K562 (cell line): Measurements from ENCODE around the gene MAN1A1. TPM values are rescaled to one million over a fixed set of nuclear protein-coding genes. Genes with fewer than 3 reads are reported as not detected.

Experiments used
- CTBP1 ChIP-seq: fragments of 450-650 bp; IDR thresholded peaks from 2 replicates; pipeline ENCODE4 v1.6.1; 2016; ENCODE audit warnings: borderline replicate concordance
- DPF2 ChIP-seq: fragments of 450-650 bp; IDR thresholded peaks from 2 replicates; pipeline ENCODE4 v1.6.1; 2016
- ETS2 ChIP-seq: IDR thresholded peaks from 2 replicates; pipeline ENCODE4 v1.6.1; 2016; ENCODE audit warnings: borderline replicate concordance, missing genetic modification characterization, mild to moderate bottlenecking, moderate library complexity, missing compliant biosample characterization; ENCODE audit not compliant: poor library complexity, severe bottlenecking
- IRF2 ChIP-seq: sonication (generic); formaldehyde crosslinking; IDR thresholded peaks from 2 replicates; pipeline ENCODE4 v1.8.1; 2022; ENCODE audit warnings: mild to moderate bottlenecking, missing genetic modification reagents
- KLF13 ChIP-seq: fragments of 450-650 bp; IDR thresholded peaks from 2 replicates; pipeline ENCODE4 v1.6.1; 2016; ENCODE audit warnings: missing genetic modification characterization, low read depth, mild to moderate bottlenecking, missing compliant biosample characterization, moderate library complexity, borderline replicate concordance
- NCOA2 ChIP-seq, 2 experiments: fragments of 450-650 bp; IDR thresholded peaks; 2 replicates each; pipeline ENCODE4 v1.6.1; 2018; ENCODE audit warnings: mild to moderate bottlenecking in 2 of 2, moderate library complexity in 1 of 2; ENCODE audit not compliant: partially characterized antibody in 2 of 2
- NFATC3 ChIP-seq: fragments of 450-650 bp; IDR thresholded peaks from 2 replicates; pipeline ENCODE4 v1.6.1; 2017; ENCODE audit warnings: mild to moderate bottlenecking
- NFE2 ChIP-seq: IDR thresholded peaks from 2 replicates; pipeline ENCODE4 v1.6.1; 2014; ENCODE audit warnings: antibody characterized with exemption, low read depth
- PHB ChIP-seq: fragments of 250-450 bp; sonication (Bioruptor Pico); IDR thresholded peaks from 2 replicates; pipeline ENCODE4 v1.5.0; 2021
- STAG1 ChIP-seq: sonication (generic); formaldehyde crosslinking; IDR thresholded peaks from 2 replicates; pipeline ENCODE4 v1.5.0; 2020; ENCODE audit warnings: missing genetic modification reagents, borderline replicate concordance
- TAF15 ChIP-seq: fragments of 200-400 bp; formaldehyde crosslinking; IDR thresholded peaks from 2 replicates; pipeline ENCODE4 v1.6.1; 2017; ENCODE audit warnings: mild to moderate bottlenecking, low read depth, low read length, moderate library complexity
- ZNF121 ChIP-seq: sonication (generic); formaldehyde crosslinking; conservative IDR thresholded peaks from 2 replicates; pipeline ENCODE4 v1.8.0; 2022; ENCODE audit warnings: missing genetic modification reagents
- ZNF274 ChIP-seq: IDR thresholded peaks from 2 replicates; pipeline ENCODE4 v1.6.1; 2011; ENCODE audit warnings: low read depth, mild to moderate bottlenecking, low read length, moderate library complexity, borderline replicate concordance
- ZNF668 ChIP-seq: fragments of 250-450 bp; sonication (Bioruptor Pico); IDR thresholded peaks from 2 replicates; pipeline ENCODE4 v1.8.0; 2022; ENCODE audit warnings: mild to moderate bottlenecking, inconsistent platforms
- polyA plus RNA-seq, 8 experiments: library from polyadenylated mRNA; depleted of rRNA in 4 of 8; stranded (reverse) in 5 of 8; unstranded in 3 of 8; fragments of >200 nt; fragmentation: Nextera tagmentation in 2 of 8; fragmentation: Illumina TruSeq in 1 of 8; extraction: Ambion mirVana in 2 of 8; extraction: Trizol in 1 of 8; gene quantifications; 2 replicates each; pipeline versions ENCODE4 v1.2.1 to v1.2.3, GENCODE V29; 2011 to 2014; ENCODE audit warnings: inconsistent platforms in 1 of 8, missing spikeins in 1 of 8
- total RNA-seq, 7 experiments: library from RNA; depleted of rRNA in 6 of 7; stranded (reverse); fragments of >200 nt in 6 of 7; fragmentation: Illumina TruSeq in 2 of 7; extraction: Trizol in 2 of 7; gene quantifications; 2 replicates each; pipeline versions ENCODE4 v1.2.1 to v1.2.3, GENCODE V29; 2011 to 2021; ENCODE audit warnings: low replicate concordance in 1 of 7
- TF ChIP-seq, protein P1 (sequence below), 2 experiments: IDR thresholded peaks in 1 of 2; conservative IDR thresholded peaks in 1 of 2; 2 replicates each; pipeline ENCODE4 v1.6.1; 2016; ENCODE audit warnings: low read depth in 2 of 2, mild to moderate bottlenecking in 1 of 2, missing compliant biosample characterization in 1 of 2, missing genetic modification characterization in 1 of 2, moderate library complexity in 1 of 2
- TF ChIP-seq, protein P2 (sequence below), 2 experiments: fragments of 450-650 bp in 1 of 2; sonication (generic) in 1 of 2; formaldehyde crosslinking in 1 of 2; IDR thresholded peaks; 2 replicates each; pipeline versions ENCODE4 v1.7.1 to v1.9.0; 2016 to 2022; ENCODE audit warnings: inconsistent platforms in 1 of 2, mild to moderate bottlenecking in 1 of 2, missing genetic modification reagents in 1 of 2

MAN1A1 gene
- total and polyA plus RNA-seq, 9 of the 15 experiments (the other 6 are each of a cell fraction or from before 2014, with no cell fraction given): 24.5 to 78.4 (median 59.7) TPM

DNA sequence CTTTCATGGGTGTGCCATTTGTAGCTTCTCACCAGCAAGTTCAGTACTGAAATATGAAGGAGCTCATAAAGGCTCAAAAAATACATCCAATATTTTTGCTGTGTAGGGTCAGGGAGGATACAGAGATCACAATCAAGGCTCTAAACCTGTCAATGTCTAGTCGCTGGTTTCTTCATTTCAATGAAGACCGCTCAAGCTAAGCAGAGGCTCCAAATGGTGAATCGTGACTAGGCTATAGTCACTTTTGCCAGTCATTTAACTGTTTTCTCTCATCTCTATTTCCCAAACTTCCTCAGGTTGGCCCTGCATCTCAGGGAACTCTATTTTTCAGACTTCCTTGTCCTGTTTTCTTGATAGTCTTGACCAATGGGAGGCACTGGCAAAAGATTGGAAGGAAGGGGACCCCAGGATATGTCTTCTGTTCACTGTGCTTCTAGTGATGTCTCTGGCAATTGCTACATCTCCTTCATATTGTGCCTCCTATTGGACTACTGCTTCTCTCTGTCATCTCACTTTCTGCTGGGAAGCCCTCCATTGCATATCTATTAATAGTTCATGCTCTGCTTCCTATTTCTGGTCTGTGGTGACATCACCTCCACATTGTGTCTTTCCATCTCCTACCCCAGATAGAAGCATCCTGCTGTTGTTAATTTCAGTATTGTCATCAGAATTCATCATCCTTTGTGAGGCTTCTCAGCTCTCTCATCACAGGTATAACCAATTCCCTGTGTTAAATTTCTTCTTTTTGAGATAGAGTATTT lies 183.4 kb downstream of the MAN1A1 start (continued):
- TF ChIP-seq NFATC3 (no peak), CTBP1 (0 out of 2 replicates have a peak, but pooled peaks have one; percentile 18), ETS2 (no peak), PHB (CRISPR knock-in tag) (no peak), TAF15 (no peak), ZNF121 (CRISPR knock-in tag) (no peak), ZNF668 (CRISPR knock-in tag) (no peak), DPF2 (peak; percentile 32; the same call in 1 of the 2 replicates), IRF2 (CRISPR knock-in tag) (no peak), STAG1 (no peak), ZNF274 (no peak), KLF13 (no peak), NCOA2 (IDR thresholded peaks at IDR 0.05; ENCODE audit: partially characterized antibody in 2 of 2) (no peak), NFE2 (peak; percentile 32; the same call in 1 of the 2 replicates)
- TF ChIP-seq, protein P1, sequence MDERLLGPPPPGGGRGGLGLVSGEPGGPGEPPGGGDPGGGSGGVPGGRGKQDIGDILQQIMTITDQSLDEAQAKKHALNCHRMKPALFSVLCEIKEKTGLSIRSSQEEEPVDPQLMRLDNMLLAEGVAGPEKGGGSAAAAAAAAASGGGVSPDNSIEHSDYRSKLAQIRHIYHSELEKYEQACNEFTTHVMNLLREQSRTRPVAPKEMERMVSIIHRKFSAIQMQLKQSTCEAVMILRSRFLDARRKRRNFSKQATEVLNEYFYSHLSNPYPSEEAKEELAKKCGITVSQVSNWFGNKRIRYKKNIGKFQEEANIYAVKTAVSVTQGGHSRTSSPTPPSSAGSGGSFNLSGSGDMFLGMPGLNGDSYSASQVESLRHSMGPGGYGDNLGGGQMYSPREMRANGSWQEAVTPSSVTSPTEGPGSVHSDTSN (CRISPR knock-in tag; IDR thresholded peaks at IDR 0.05; ENCODE audit: low read depth): no peak
- TF ChIP-seq, protein P1 (tag; conservative IDR thresholded peaks at IDR 0.05; ENCODE audit: low read depth): peak; percentile 55; the same call in 1 of the 2 replicates
- TF ChIP-seq, protein P2, sequence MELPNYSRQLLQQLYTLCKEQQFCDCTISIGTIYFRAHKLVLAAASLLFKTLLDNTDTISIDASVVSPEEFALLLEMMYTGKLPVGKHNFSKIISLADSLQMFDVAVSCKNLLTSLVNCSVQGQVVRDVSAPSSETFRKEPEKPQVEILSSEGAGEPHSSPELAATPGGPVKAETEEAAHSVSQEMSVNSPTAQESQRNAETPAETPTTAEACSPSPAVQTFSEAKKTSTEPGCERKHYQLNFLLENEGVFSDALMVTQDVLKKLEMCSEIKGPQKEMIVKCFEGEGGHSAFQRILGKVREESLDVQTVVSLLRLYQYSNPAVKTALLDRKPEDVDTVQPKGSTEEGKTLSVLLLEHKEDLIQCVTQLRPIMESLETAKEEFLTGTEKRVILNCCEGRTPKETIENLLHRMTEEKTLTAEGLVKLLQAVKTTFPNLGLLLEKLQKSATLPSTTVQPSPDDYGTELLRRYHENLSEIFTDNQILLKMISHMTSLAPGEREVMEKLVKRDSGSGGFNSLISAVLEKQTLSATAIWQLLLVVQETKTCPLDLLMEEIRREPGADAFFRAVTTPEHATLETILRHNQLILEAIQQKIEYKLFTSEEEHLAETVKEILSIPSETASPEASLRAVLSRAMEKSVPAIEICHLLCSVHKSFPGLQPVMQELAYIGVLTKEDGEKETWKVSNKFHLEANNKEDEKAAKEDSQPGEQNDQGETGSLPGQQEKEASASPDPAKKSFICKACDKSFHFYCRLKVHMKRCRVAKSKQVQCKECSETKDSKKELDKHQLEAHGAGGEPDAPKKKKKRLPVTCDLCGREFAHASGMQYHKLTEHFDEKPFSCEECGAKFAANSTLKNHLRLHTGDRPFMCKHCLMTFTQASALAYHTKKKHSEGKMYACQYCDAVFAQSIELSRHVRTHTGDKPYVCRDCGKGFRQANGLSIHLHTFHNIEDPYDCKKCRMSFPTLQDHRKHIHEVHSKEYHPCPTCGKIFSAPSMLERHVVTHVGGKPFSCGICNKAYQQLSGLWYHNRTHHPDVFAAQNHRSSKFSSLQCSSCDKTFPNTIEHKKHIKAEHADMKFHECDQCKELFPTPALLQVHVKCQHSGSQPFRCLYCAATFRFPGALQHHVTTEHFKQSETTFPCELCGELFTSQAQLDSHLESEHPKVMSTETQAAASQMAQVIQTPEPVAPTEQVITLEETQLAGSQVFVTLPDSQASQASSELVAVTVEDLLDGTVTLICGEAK (IDR thresholded peaks at IDR 0.05): no peak
- TF ChIP-seq, protein P2 (CRISPR knock-in tag; IDR thresholded peaks at IDR 0.05): no peak
